Astrocyte (in vitro differentiated cells and primary cell): ENCODE results near the gene DUSP3. TPM values are rescaled to one million over a fixed set of nuclear protein-coding genes. Genes with fewer than 3 reads are reported as not detected.

Experiments
- DNase-seq: peaks from one replicate; pipeline ENCODE4 v3.0.0-alpha.2; 2010; ENCODE audit warnings: low read depth
- FAIRE-seq: peaks from 2 replicates; lab custom pipeline; 2011; peaks lifted over from hg19 to GRCh38; lab: Jason Lieb, UNC
- H2AFZ ChIP-seq: 2 replicates; pipeline ENCODE4 v1.6.0; 2012; ENCODE audit warnings: low read depth, low read length, inconsistent platforms
- H3K27ac ChIP-seq: 2 replicates; pipeline ENCODE4 v1.5.1; 2011; ENCODE audit warnings: low read depth, low read length, inconsistent platforms
- H3K27me3 ChIP-seq: 2 replicates; pipeline ENCODE4 v1.6.0; 2011; ENCODE audit warnings: low read length, inconsistent platforms; ENCODE audit not compliant: insufficient read depth
- H3K36me3 ChIP-seq: 2 replicates; pipeline ENCODE4 v1.5.1; 2011; ENCODE audit warnings: low read length, inconsistent platforms; ENCODE audit not compliant: insufficient read depth
- H3K4me1 ChIP-seq: 2 replicates; pipeline ENCODE4 v1.5.1; 2011; ENCODE audit warnings: low read length, inconsistent platforms; ENCODE audit not compliant: insufficient read depth
- H3K4me2 ChIP-seq: 2 replicates; pipeline ENCODE4 v1.6.0; 2012; ENCODE audit warnings: low read length, inconsistent platforms
- H3K4me3 ChIP-seq: 2 replicates; pipeline ENCODE4 v1.5.1; 2011; ENCODE audit warnings: low read depth, mild to moderate bottlenecking, low read length, inconsistent platforms; ENCODE audit not compliant: insufficient read depth
- H3K79me2 ChIP-seq: 2 replicates; pipeline ENCODE4 v1.6.0; 2012; ENCODE audit warnings: mild to moderate bottlenecking, low read length, inconsistent platforms; ENCODE audit not compliant: insufficient read depth
- H3K9ac ChIP-seq: 2 replicates; pipeline ENCODE4 v1.6.0; 2012; ENCODE audit warnings: mild to moderate bottlenecking, low read length, inconsistent platforms
- H3K9me3 ChIP-seq: 2 replicates; pipeline ENCODE4 v1.5.1; 2012; ENCODE audit warnings: low read depth, mild to moderate bottlenecking, low read length, inconsistent platforms; ENCODE audit not compliant: insufficient read depth
- H4K20me1 ChIP-seq: 2 replicates; pipeline ENCODE4 v1.6.0; 2012; ENCODE audit warnings: low read length, inconsistent platforms; ENCODE audit not compliant: insufficient read depth
- H3K27ac Mint-ChIP-seq: one replicate; pipeline ENCODE4 v1.8.0; 2021; ENCODE audit warnings: mild to moderate bottlenecking, mixed read lengths; ENCODE audit not compliant: unreplicated experiment
- H3K27me3 Mint-ChIP-seq: one replicate; pipeline ENCODE4 v1.8.0; 2021; ENCODE audit warnings: low read depth, mixed read lengths; ENCODE audit not compliant: unreplicated experiment
- H3K36me3 Mint-ChIP-seq: one replicate; pipeline ENCODE4 v1.8.0; 2021; ENCODE audit warnings: low read depth, mixed read lengths; ENCODE audit not compliant: unreplicated experiment
- H3K4me1 Mint-ChIP-seq: one replicate; pipeline ENCODE4 v1.8.0; 2021; ENCODE audit warnings: low read depth, mixed read lengths; ENCODE audit not compliant: unreplicated experiment
- H3K4me3 Mint-ChIP-seq: one replicate; pipeline ENCODE4 v1.8.0; 2021; ENCODE audit warnings: mild to moderate bottlenecking, moderate library complexity, mixed read lengths; ENCODE audit not compliant: unreplicated experiment
- H3K9me3 Mint-ChIP-seq: one replicate; pipeline ENCODE4 v1.8.0; 2021; ENCODE audit warnings: mild to moderate bottlenecking, mixed read lengths; ENCODE audit not compliant: unreplicated experiment
- CTCF ChIP-seq: IDR thresholded peaks from 2 replicates; pipeline ENCODE4 v1.5.1; 2011; ENCODE audit warnings: low read depth, mild to moderate bottlenecking, inconsistent platforms, low read length, moderate library complexity; ENCODE audit not compliant: insufficient read depth
- EZH2 ChIP-seq: IDR thresholded peaks from 2 replicates; pipeline ENCODE4 v1.6.1; 2012; ENCODE audit warnings: mild to moderate bottlenecking, low read length, inconsistent platforms; ENCODE audit not compliant: insufficient read depth
- total RNA-seq: library from RNA; stranded (reverse); gene quantifications from 2 replicates; pipeline ENCODE4 v1.2.1, GENCODE V29; 2021

Gene DUSP3
- total RNA-seq, 1 donor from 2014 or later = 71.6 TPM

GRCh38 chr17:43757171-43757660 is 21.6 kb downstream of the DUSP3 start:
- Mint-ChIP-seq H3K4me3 (no peak overlapping the region), H3K27me3 (peaks cover 62% of the 10 kb centered on the region), H3K9me3 (no peaks in the 10 kb centered on the region), H3K36me3 (peaks cover 1% of the 10 kb centered on the region), H3K27ac (no peak overlapping the region), H3K4me1 (peaks cover 7% of the 10 kb centered on the region)
- Histone ChIP-seq H3K9ac (no peak overlapping the region), H3K79me2 (no peaks in the 10 kb centered on the region), H2AFZ (no peak overlapping the region), H3K9me3 (no peaks in the 10 kb centered on the region), H3K27me3 (peaks cover 44% of the 10 kb centered on the region), H3K4me3 (no peak overlapping the region), H3K27ac (no peak overlapping the region), H3K4me2 (no peak overlapping the region), H3K36me3 (no peaks in the 10 kb centered on the region), H4K20me1 (no peaks in the 10 kb centered on the region), H3K4me1 (peaks cover 12% of the 10 kb centered on the region)
- no peak for FAIRE-seq
- DNase-seq = no peak
- TF ChIP-seq CTCF (no peak), EZH2 (no peak)

DNA sequence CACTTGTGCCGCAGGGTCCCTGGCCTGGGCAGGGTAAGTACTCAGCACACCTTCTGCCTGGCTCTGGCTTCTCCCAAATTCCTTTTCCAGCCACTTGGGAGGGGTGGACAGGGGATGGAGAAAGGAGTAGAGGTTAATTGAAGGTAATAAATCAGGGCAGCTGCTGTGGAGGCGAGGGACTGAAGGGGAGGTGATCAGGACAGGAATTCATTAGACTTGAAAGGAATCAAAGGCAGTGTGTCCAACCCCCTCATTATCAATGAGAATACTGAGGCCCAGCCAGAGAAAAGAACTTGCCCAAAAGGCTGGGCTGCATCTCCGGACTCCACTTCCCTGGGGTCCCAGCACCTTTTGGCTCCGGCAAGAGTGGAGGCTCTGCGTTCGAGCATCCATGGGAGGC is 22.6 kb downstream of the DUSP3 start:
- no peak overlapping the region for H3K4me2 ChIP-seq
- peaks cover 1% of the 10 kb centered on the region for H3K36me3 Mint-ChIP-seq
- no peak for FAIRE-seq

More for the DNA sequence above, 22.6 kb downstream of the DUSP3 start:
- H3K27me3 ChIP-seq = peaks cover 49% of the 10 kb centered on the region
- Mint-ChIP-seq H3K9me3 (no peaks in the 10 kb centered on the region), H3K27ac (no peak overlapping the region), H3K4me1 (peaks cover 7% of the 10 kb centered on the region), H3K4me3 (no peak overlapping the region), H3K27me3 (peaks cover 68% of the 10 kb centered on the region)
- DNase-seq = no peak
- H4K20me1 ChIP-seq = no peaks in the 10 kb centered on the region
- TF ChIP-seq CTCF (no peak), EZH2 (no peak)
- H3K4me3 ChIP-seq = no peak overlapping the region
- no peaks in the 10 kb centered on the region for H3K9me3 ChIP-seq
- no peak overlapping the region for H3K9ac ChIP-seq
- H3K27ac ChIP-seq = no peak overlapping the region
- H3K79me2 ChIP-seq = no peaks in the 10 kb centered on the region
- peaks cover 12% of the 10 kb centered on the region for H3K4me1 ChIP-seq
- no peak overlapping the region for H2AFZ ChIP-seq
- H3K36me3 ChIP-seq = no peaks in the 10 kb centered on the region
